Esophagus squamous epithelium (tissue), 4 donors: Measurements from ENCODE around the gene ARRDC5.

Experiments
- CTCF ChIP-seq, 6 experiments: fragments of 450-650 bp in 4 of 6; fragments of 200-600 bp in 2 of 6; sonication (generic) in 2 of 6; IDR thresholded peaks; one replicate each; pipeline ENCODE4 v1.5.1; 2016 to 2019; ENCODE audit warnings: antibody characterized with exemption in 6 of 6, mild to moderate bottlenecking in 4 of 6, moderate library complexity in 4 of 6
- POLR2A ChIP-seq, 4 donors: fragments of 450-650 bp; IDR thresholded peaks; one replicate each; pipeline ENCODE4 v1.6.1; 2017; ENCODE audit warnings: antibody characterized with exemption in 4 of 4, mild to moderate bottlenecking in 4 of 4, moderate library complexity in 3 of 4

GRCh38 chr19:4933528-4933927 is 30.8 kb upstream of the ARRDC5 start:
- TF ChIP-seq CTCF (IDR thresholded peaks at IDR 0.05), result no peak
- no peak for TF ChIP-seq POLR2A (IDR thresholded peaks at IDR 0.05)
